NCI-H446 treated with DMSO at 0.1 percent for 48 hours (cell line): Measurements from ENCODE around the gene IRAG1.

Experiments used
- DNase-seq: peaks from one replicate; lab custom pipeline; 2025; lab: John Stamatoyannopoulos, UW

IRAG1 gene

DNA sequence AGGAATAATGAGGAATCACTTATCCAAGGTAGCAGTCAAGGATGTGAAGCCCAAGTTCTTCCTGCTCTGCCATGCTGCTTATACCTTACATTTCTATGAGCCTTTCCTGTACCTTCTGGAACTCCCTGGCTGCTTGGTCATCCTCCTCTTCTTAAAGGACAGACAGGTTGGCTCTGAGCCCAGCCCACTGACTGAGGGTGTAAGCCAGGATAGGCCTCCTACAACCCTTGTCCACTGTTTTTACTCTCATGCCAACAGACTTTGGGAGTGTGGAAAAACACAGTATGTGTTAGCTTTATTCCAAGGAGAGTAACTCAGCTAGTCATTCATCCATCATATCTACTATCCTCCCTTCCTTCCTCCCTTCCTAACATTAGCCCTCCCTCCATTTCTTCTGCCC is 47.5 kb downstream of the IRAG1 start:
- DNase-seq, result no peak

DNA sequence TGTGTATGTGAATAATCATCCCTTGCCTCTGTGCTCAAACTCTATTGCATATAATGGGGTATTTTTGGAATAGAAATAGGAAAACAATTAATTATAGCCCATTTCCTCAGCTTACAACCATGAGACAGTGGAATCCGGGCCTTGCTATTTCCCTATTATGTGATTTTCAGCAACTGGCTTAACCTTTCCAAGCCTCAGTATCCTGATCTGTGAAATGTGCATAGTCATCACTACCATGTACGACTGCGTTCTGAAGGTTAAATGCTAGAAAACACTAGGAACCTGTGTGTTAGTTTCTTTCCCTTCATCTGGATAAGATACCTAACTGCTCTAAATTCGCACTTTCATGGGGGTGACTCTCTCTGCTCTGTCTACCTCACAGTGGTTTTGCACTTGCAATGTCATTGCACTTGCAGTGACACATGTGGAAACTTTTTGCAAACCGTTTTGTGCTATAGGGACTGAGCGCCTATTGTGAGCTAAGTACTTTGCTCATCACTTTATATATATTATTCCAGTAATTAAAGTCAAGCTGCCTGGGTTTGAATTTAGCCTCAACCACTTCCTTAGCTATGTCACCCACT is 48.3 kb downstream of the IRAG1 start:
- DNase-seq, result no peak
